SK-N-SH (cell line): ENCODE results near the gene DLX4. TPM values are rescaled to one million over a fixed set of nuclear protein-coding genes. Genes with fewer than 3 reads are reported as not detected.

Experiments used
- CTCF ChIA-PET: fragments of 300-600, 350-600 bp; formaldehyde crosslinking; extraction: SDS; loops from one replicate; lab custom pipeline; 2021; lab: Yijun Ruan, JAX
- POLR2A ChIA-PET: fragments of 350-600 bp; sonication (Branson Sonifier 250); formaldehyde crosslinking; extraction: SDS; loops from one replicate; lab custom pipeline; 2020; ENCODE audit warnings: antibody characterized with exemption, inconsistent platforms; lab: Yijun Ruan, JAX
- DNase-seq: peaks from one replicate; pipeline ENCODE4 v3.0.0; 2012
- H2AFZ ChIP-seq: fragments of 200-600 bp; sonication (generic); 2 replicates; pipeline ENCODE4 v1.8.1; 2016; ENCODE audit warnings: antibody characterized with exemption, mild to moderate bottlenecking, low read depth
- H3F3A ChIP-seq: fragments of 200-600 bp; sonication (generic); replicated peaks from 2 replicates; pipeline ENCODE3; 2016; ENCODE audit warnings: antibody characterized with exemption, mild to moderate bottlenecking; ENCODE audit not compliant: insufficient read depth
- H3K27ac ChIP-seq, 2 experiments: fragments of 200-500 bp in 1 of 2; fragments of 200-600 bp in 1 of 2; sonication (Bioruptor generic) in 1 of 2; sonication (generic), shearing (Covaris generic) in 1 of 2; 2 replicates each; pipeline versions ENCODE4 v1.5.1 to v1.6.1; 2014 to 2016; ENCODE audit warnings: low read depth in 2 of 2, inconsistent platforms in 1 of 2, low read length in 1 of 2, mild to moderate bottlenecking in 1 of 2, mixed read lengths in 1 of 2
- H3K27me3 ChIP-seq: fragments of 200-600 bp; sonication (generic), shearing (Covaris generic); 2 replicates; pipeline ENCODE4 v1.6.1; 2016; ENCODE audit warnings: mixed run types; ENCODE audit not compliant: insufficient read depth
- H3K36me3 ChIP-seq, 2 experiments: fragments of 200-500 bp in 1 of 2; fragments of 200-600 bp in 1 of 2; sonication (Bioruptor generic) in 1 of 2; sonication (generic) in 1 of 2; replicated peaks in 1 of 2; 2 replicates each; pipeline versions ENCODE3 to v1.5.1; 2014 to 2016; ENCODE audit warnings: low read length in 1 of 2, mild to moderate bottlenecking in 1 of 2; ENCODE audit not compliant: insufficient read depth in 2 of 2, control insufficient read depth in 1 of 2
- H3K4me1 ChIP-seq, 2 experiments: fragments of 200-500 bp in 1 of 2; fragments of 200-600 bp in 1 of 2; sonication (Bioruptor generic) in 1 of 2; sonication (generic), shearing (Covaris generic) in 1 of 2; 2 replicates each; pipeline versions ENCODE4 v1.5.1 to v1.6.1; 2014 to 2016; ENCODE audit warnings: low read depth in 1 of 2, low read length in 1 of 2, mixed run types in 1 of 2; ENCODE audit not compliant: insufficient read depth in 2 of 2, control insufficient read depth in 1 of 2
- H3K4me2 ChIP-seq: fragments of 200-600 bp; sonication (generic), shearing (Covaris generic); 2 replicates; pipeline ENCODE4 v1.6.1; 2017; ENCODE audit warnings: mixed run types
- H3K4me3 ChIP-seq, 2 experiments: fragments of 200-500 bp in 1 of 2; fragments of 200-600 bp in 1 of 2; sonication (Bioruptor generic) in 1 of 2; sonication (generic), shearing (Covaris generic) in 1 of 2; 2 replicates each; pipeline versions ENCODE4 v1.5.1 to v1.8.1; 2014 to 2016; ENCODE audit warnings: low read depth in 2 of 2, inconsistent platforms in 1 of 2, low read length in 1 of 2, mild to moderate bottlenecking in 1 of 2, mixed read lengths in 1 of 2, moderate library complexity in 1 of 2
- H3K79me2 ChIP-seq: fragments of 200-600 bp; sonication (generic); 2 replicates; pipeline ENCODE4 v1.8.1; 2017; ENCODE audit warnings: mild to moderate bottlenecking; ENCODE audit not compliant: insufficient read depth
- H3K9ac ChIP-seq: fragments of 200-600 bp; sonication (generic); 2 replicates; pipeline ENCODE4 v1.6.1; 2017; ENCODE audit warnings: mixed run types
- H3K9me2 ChIP-seq: fragments of 200-600 bp; sonication (generic); 2 replicates; pipeline ENCODE4 v1.6.1; 2017; ENCODE audit warnings: mixed run types
- H3K9me3 ChIP-seq: fragments of 200-600 bp; sonication (generic); 2 replicates; pipeline ENCODE4 v1.6.1; 2017; ENCODE audit warnings: mixed run types, mild to moderate bottlenecking, moderate library complexity
- H4K20me1 ChIP-seq: fragments of 200-600 bp; sonication (generic); 2 replicates; pipeline ENCODE4 v1.6.1; 2017; ENCODE audit warnings: mild to moderate bottlenecking, mixed run types; ENCODE audit not compliant: insufficient read depth
- CHD2 ChIP-seq: fragments of 150-350 bp; IDR thresholded peaks from 2 replicates; pipeline ENCODE4 v1.6.1; 2018; ENCODE audit warnings: low read length; ENCODE audit not compliant: partially characterized antibody
- ELF1 ChIP-seq: IDR thresholded peaks from 2 replicates; pipeline ENCODE4 v1.4.0; 2012
- EP300 ChIP-seq, 2 experiments: IDR thresholded peaks; 2 replicates each; pipeline versions ENCODE4 v1.4.0 to v1.6.1; 2012; ENCODE audit warnings: borderline replicate concordance in 1 of 2, low read depth in 1 of 2, low read length in 1 of 2
- FOSL2 ChIP-seq: IDR thresholded peaks from 2 replicates; pipeline ENCODE4 v1.4.0; 2012; ENCODE audit warnings: low read depth, mild to moderate bottlenecking, moderate library complexity, borderline replicate concordance
- FOXJ3 ChIP-seq: sonication (generic); formaldehyde crosslinking; IDR thresholded peaks from 2 replicates; pipeline ENCODE4 v1.5.1; 2020; ENCODE audit warnings: mild to moderate bottlenecking, missing genetic modification reagents
- GABPA ChIP-seq: IDR thresholded peaks from 2 replicates; pipeline ENCODE4 v1.4.0; 2012; ENCODE audit warnings: low read depth, mild to moderate bottlenecking
- MEF2A ChIP-seq: IDR thresholded peaks from 2 replicates; pipeline ENCODE4 v1.4.0; 2012; ENCODE audit warnings: low read depth, borderline replicate concordance
- NRF1 ChIP-seq: IDR thresholded peaks from 2 replicates; pipeline ENCODE4 v1.6.1; 2012; ENCODE audit warnings: low read depth, mild to moderate bottlenecking, low read length
- RAD21 ChIP-seq: IDR thresholded peaks from 2 replicates; pipeline ENCODE4 v1.6.1; 2012; ENCODE audit warnings: mild to moderate bottlenecking, low read length
- RCOR1 ChIP-seq: fragments of 150-350 bp; IDR thresholded peaks from 2 replicates; pipeline ENCODE4 v1.6.1; 2017; ENCODE audit warnings: antibody characterized with exemption, low read length
- RXRA ChIP-seq: IDR thresholded peaks from 2 replicates; pipeline ENCODE4 v1.4.0; 2012; ENCODE audit warnings: low read depth, mild to moderate bottlenecking, borderline replicate concordance
- SIN3A ChIP-seq: IDR thresholded peaks from 2 replicates; pipeline ENCODE4 v1.6.1; 2012; ENCODE audit warnings: low read depth, mild to moderate bottlenecking, low read length, moderate library complexity, borderline replicate concordance
- TAF1 ChIP-seq: IDR thresholded peaks from 2 replicates; pipeline ENCODE4 v1.6.1; 2012; ENCODE audit warnings: low read depth, mild to moderate bottlenecking, low read length, moderate library complexity, borderline replicate concordance
- TCF12 ChIP-seq: IDR thresholded peaks from 2 replicates; pipeline ENCODE4 v1.4.0; 2012
- YY1 ChIP-seq: IDR thresholded peaks from 2 replicates; pipeline ENCODE4 v1.4.0; 2012; ENCODE audit warnings: low read depth, mild to moderate bottlenecking
- WGBS: methylation state at CpG from one replicate; pipeline ENCODE4 v1.1.6; 2017; ENCODE audit warnings: low lambda C conversion rate; 5-methylcytosine and 5-hydroxymethylcytosine counted together
- polyA plus RNA-seq, 3 experiments: library from polyadenylated mRNA; depleted of rRNA; stranded (reverse); fragments of >200 nt; gene quantifications; 2 replicates each; pipeline ENCODE4 v1.2.3, GENCODE V29; 2012
- TF ChIP-seq, protein P1 (sequence below): fragments of 150-350 bp; IDR thresholded peaks from 2 replicates; pipeline ENCODE4 v1.6.1; 2016; ENCODE audit warnings: mild to moderate bottlenecking, low read depth, low read length
- TF ChIP-seq, protein P2 (sequence below): IDR thresholded peaks from 2 replicates; pipeline ENCODE4 v1.4.0; 2012; ENCODE audit warnings: low read depth, borderline replicate concordance

DLX4 gene
- polyA plus RNA-seq, 1 of the 3 experiments (the other 2 are of a cell fraction) = 0.10 TPM

DNA sequence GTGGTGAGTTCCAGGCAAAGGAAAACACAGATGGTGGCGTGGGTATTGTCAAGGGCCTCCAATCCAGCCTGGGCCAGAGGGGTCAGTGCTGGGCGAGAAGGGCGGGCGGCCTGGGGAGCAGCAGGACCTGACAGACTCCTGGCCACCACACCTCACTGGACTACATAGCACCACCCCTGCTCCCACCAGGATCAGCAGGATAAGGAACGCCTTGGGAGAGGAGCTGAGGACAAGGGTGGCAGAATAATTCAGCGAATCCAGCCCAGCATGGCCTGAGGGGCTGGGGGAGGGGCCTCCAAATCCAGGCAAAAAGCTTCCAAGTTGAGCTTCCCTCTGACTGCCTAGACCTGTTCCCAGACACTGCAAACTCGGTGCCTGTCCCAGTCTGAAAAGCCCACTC, 6.5 kb downstream of the DLX4 start:
- TF ChIP-seq YY1 (no peak), CHD2 (no peak), RXRA (no peak), TCF12 (no peak), ELF1 (no peak), GABPA (no peak), FOSL2 (no peak), TAF1 (no peak), RCOR1 (no peak), FOXJ3 (no peak), MEF2A (no peak)
- TF ChIP-seq, protein P1, sequence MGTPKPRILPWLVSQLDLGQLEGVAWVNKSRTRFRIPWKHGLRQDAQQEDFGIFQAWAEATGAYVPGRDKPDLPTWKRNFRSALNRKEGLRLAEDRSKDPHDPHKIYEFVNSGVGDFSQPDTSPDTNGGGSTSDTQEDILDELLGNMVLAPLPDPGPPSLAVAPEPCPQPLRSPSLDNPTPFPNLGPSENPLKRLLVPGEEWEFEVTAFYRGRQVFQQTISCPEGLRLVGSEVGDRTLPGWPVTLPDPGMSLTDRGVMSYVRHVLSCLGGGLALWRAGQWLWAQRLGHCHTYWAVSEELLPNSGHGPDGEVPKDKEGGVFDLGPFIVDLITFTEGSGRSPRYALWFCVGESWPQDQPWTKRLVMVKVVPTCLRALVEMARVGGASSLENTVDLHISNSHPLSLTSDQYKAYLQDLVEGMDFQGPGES = no peak
- TF ChIP-seq, protein P2, sequence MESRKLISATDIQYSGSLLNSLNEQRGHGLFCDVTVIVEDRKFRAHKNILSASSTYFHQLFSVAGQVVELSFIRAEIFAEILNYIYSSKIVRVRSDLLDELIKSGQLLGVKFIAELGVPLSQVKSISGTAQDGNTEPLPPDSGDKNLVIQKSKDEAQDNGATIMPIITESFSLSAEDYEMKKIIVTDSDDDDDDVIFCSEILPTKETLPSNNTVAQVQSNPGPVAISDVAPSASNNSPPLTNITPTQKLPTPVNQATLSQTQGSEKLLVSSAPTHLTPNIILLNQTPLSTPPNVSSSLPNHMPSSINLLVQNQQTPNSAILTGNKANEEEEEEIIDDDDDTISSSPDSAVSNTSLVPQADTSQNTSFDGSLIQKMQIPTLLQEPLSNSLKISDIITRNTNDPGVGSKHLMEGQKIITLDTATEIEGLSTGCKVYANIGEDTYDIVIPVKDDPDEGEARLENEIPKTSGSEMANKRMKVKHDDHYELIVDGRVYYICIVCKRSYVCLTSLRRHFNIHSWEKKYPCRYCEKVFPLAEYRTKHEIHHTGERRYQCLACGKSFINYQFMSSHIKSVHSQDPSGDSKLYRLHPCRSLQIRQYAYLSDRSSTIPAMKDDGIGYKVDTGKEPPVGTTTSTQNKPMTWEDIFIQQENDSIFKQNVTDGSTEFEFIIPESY = no peak
- Histone ChIP-seq H3K36me3 (no peaks in the 10 kb centered on the region), H3K79me2 (no peaks in the 10 kb centered on the region), H3K9ac (no peak overlapping the region), H3K27ac (no peak overlapping the region), H3K4me3 (no peak overlapping the region), H3K27me3 (peaks cover 92% of the 10 kb centered on the region), H4K20me1 (no peaks in the 10 kb centered on the region; the same call in 1 of the 2 replicates), H3K4me2 (no peak overlapping the region), H2AFZ (no peak overlapping the region), H3K4me1 (peaks cover 0 to 5% of the 10 kb centered on the region in 2 experiments; a peak in 1 of 4 replicates), H3F3A (no peaks in the 10 kb centered on the region), H3K9me2 (no peaks in the 10 kb centered on the region), H3K9me3 (no peaks in the 10 kb centered on the region)
- WGBS = 55% methylated on average over 7 of the region's 7 CpGs
- POLR2A ChIA-PET = no interaction called here
- CTCF ChIA-PET = interaction anchor here (0.6 to 55.0 kb wide), 11 partner anchors 17 to 696 kb away, joined by 3 to 1225 read pairs (median 4); partner anchors contain the start of genes DLX3 and ITGA3
- no peak for DNase-seq

DNA sequence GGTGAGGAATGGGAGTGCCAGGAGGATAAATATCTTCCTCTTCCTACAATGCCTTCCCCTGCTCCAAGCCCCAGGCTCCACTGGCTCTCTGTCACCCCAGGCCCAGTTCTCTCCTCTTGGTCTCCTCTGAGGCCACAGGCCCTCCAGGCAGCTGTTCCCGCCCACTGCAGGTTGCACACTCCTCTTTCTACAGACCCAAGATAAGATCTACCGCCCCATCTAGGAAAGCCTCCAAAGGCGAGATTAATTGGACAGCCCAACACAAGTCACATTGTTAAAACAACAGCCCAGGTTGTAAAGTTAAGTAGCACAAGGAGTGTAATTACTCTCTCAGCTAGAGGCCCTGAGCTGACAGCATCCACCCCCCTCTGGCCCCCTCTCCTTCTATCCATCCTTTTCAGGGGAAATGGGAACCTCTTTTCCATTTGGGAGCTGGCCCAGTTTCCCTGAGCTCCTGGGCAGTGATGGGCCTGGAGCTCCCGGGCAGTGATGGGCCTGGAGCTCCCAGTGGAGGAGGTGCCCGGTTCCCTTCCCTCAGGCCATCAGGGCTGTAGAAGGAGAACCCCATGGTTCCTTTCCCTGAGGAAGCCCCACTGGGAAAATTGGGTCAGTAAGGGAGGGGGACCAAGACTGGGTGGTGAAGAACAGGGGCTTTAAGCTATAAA, 7.3 kb downstream of the DLX4 start:
- POLR2A ChIA-PET = interaction anchor here (1.0 kb wide), 1 partner anchor 9 kb away, joined by 3 read pairs; no protein-coding TSS in a partner anchor
- H3K9me3 ChIP-seq = no peaks in the 10 kb centered on the region

More for the DNA sequence above, 7.3 kb downstream of the DLX4 start:
- no peak for DNase-seq
- no peak for TF ChIP-seq RAD21
- no peak for TF ChIP-seq NRF1
- TF ChIP-seq EP300 (IDR thresholded peaks at IDR 0.05; ENCODE audit: borderline replicate concordance in 1 of 2, low read depth in 1 of 2, low read length in 1 of 2) = no peak
- no peak for TF ChIP-seq TAF1
- TF ChIP-seq ELF1 = no peak
- TF ChIP-seq FOSL2 = no peak
- TF ChIP-seq SIN3A = no peak
- Histone ChIP-seq H3K4me3 (no peak overlapping the region), H3K9me2 (no peaks in the 10 kb centered on the region), H3K4me1 (peaks cover 0 to 5% of the 10 kb centered on the region in 2 experiments; a peak in 1 of 4 replicates), H3K36me3 (no peaks in the 10 kb centered on the region), H3K27me3 (peaks cover 92% of the 10 kb centered on the region), H2AFZ (no peak overlapping the region), H3K9ac (no peak overlapping the region), H3K79me2 (no peaks in the 10 kb centered on the region), H3K4me2 (no peak overlapping the region), H3F3A (no peaks in the 10 kb centered on the region), H3K27ac (no peak overlapping the region), H4K20me1 (no peaks in the 10 kb centered on the region; the same call in 1 of the 2 replicates)
- 60% methylated on average over 5 of the region's 5 CpGs for WGBS
- CTCF ChIA-PET = interaction anchor here (0.9 to 55.0 kb wide), 10 partner anchors 17 to 116 kb away, joined by 3 to 1225 read pairs (median 4); partner anchors contain the start of genes DLX3 and ITGA3
